GM18505 (cell line): ENCODE results near the gene ETNPPL.

Source experiments
- ATAC-seq: cut with Tn5 transposase; IDR thresholded peaks from one replicate; pipeline ENCODE4 v1.9.1; 2021; ENCODE audit not compliant: unreplicated experiment
- POLR2A ChIP-seq: IDR thresholded peaks from 4 replicates; pipeline ENCODE4 v1.6.1; 2011; ENCODE audit warnings: borderline replicate concordance; ENCODE audit not compliant: insufficient read depth, insufficient read length; ENCODE audit errors: extremely low read depth

Gene ETNPPL

GRCh38 chr4:108783665-108784463 is 21.0 kb upstream of the ETNPPL start:
- no peak for ATAC-seq
- TF ChIP-seq POLR2A: no peak

- no peak for TF ChIP-seq POLR2A
- no peak for ATAC-seq
These were observed 17.1 kb upstream of the ETNPPL start for GRCh38 chr4:108779958-108780357.

- TF ChIP-seq POLR2A: no peak
- ATAC-seq: no peak
These were observed 14.5 kb upstream of the ETNPPL start for GRCh38 chr4:108777388-108777787.

GRCh38 chr4:108775921-108776320 is 13.1 kb upstream of the ETNPPL start:
- no peak for TF ChIP-seq POLR2A
- no peak for ATAC-seq

- ATAC-seq: no peak
These were observed 12.1 kb upstream of the ETNPPL start for GRCh38 chr4:108774809-108775530.

GRCh38 chr4:108772402-108772801 is 9.5 kb upstream of the ETNPPL start:
- no peak for TF ChIP-seq POLR2A
- no peak for ATAC-seq

More at GRCh38 chr4:108774809-108775530, 12.1 kb upstream of the ETNPPL start:
- no peak for TF ChIP-seq POLR2A

GRCh38 chr4:108766058-108766457 is 3.2 kb upstream of the ETNPPL start:
- no peak for ATAC-seq

GRCh38 chr4:108763986-108764385 is 1.1 kb upstream of the ETNPPL start:
- ATAC-seq: no peak

More at GRCh38 chr4:108766058-108766457, 3.2 kb upstream of the ETNPPL start:
- no peak for TF ChIP-seq POLR2A

GRCh38 chr4:108763226-108763593 is 357 bp upstream of the ETNPPL start:
- no peak for TF ChIP-seq POLR2A

More at GRCh38 chr4:108763986-108764385, 1.1 kb upstream of the ETNPPL start:
- no peak for TF ChIP-seq POLR2A

GRCh38 chr4:108758498-108758897 is 4.4 kb downstream of the ETNPPL start:
- TF ChIP-seq POLR2A: no peak

More at GRCh38 chr4:108763226-108763593, 357 bp upstream of the ETNPPL start:
- ATAC-seq: no peak

GRCh38 chr4:108754327-108754726 is 8.5 kb downstream of the ETNPPL start:
- no peak for ATAC-seq

More at GRCh38 chr4:108758498-108758897, 4.4 kb downstream of the ETNPPL start:
- no peak for ATAC-seq

GRCh38 chr4:108751321-108751720 is 11.5 kb downstream of the ETNPPL start:
- ATAC-seq: no peak
- no peak for TF ChIP-seq POLR2A

More at GRCh38 chr4:108754327-108754726, 8.5 kb downstream of the ETNPPL start:
- TF ChIP-seq POLR2A: no peak

- no peak for TF ChIP-seq POLR2A
- no peak for ATAC-seq
These were observed 13.7 kb downstream of the ETNPPL start for GRCh38 chr4:108749119-108749518.

- no peak for ATAC-seq
- TF ChIP-seq POLR2A: no peak
These were observed 16.3 kb downstream of the ETNPPL start for GRCh38 chr4:108746511-108746910.
